Eye (tissue), 1 donor: Measurements from ENCODE around the gene EBLN1.
"Not testable (repeated sequence)": the region's sequence is repeated elsewhere in the genome, so short reads cannot be mapped to it uniquely, and the experiment has no call there.

Source experiments
- DNase-seq: peaks from one replicate; pipeline ENCODE4 v3.0.0-alpha.2; 2015

Gene EBLN1

GRCh38 chr10:22228167-22228938, 10.5 kb upstream of the EBLN1 start:
- DNase-seq: no peak

- no peak for DNase-seq
These were observed 8.8 kb upstream of the EBLN1 start for GRCh38 chr10:22226599-22226998.

DNA sequence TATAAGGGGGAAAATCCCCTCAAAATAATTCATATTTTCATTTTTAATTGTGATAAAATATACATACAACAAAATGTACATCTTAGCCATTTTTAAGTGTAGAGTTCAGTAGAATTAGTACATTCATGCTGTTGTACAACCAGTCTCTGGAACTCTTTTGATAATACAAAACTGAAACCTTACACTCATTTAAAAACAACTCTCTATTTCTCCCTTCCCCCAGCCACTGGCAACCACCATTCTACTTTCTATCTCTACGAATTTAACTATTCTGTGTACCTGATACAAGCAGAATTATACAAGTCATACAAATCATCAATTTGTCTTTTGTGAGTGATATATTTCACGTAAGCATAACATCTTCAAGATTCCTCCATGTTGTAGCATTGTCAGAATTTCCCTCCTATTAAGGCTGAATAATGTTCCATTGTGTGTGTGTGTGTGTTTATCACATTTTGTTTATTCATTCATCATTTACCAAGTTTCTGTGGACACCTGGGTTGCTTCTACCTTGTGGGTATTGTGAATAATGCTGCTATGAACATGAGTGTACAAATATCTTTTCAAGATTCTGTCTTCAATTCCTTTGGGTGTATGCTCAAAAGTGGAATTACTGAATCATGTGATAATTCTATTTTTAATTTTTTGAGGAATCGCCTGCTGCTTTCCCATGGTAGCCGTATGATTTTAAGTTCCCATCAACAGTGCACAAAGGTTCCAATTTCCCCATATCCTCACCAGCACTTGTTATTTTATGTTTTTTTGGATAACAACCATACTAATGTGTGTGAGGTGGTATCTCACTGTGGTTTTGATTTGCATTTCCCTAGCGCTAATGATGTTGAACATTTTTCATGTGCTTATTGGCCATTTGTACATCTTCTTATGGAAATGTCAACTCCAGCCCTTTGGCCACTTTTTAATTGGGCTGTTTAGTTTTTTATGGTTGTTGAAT, 4.7 kb upstream of the EBLN1 start:
- no peak for DNase-seq

GRCh38 chr10:22219308-22219707, 1.5 kb upstream of the EBLN1 start:
- DNase-seq: no peak

- DNase-seq: peak; percentile 14
These were observed 633 bp upstream of the EBLN1 start for GRCh38 chr10:22218448-22218847.

DNA sequence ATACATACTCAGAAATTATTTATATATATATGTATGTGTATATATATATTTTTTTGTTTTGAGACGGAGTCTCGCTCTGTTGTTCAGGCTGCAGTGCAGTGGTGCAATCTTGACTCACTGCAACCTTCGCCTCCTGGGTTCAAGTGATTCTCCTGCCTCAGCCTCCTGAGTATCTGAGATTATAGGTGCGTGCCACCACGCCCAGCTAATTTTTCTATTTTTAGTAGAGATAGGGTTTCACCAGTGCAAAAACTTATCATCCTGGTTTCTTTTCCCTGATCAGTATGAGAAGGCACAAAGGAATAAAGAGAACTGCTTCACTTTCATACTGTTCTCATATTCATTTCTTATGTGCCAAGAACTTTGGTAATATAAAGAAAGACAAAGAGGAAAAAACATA, 731 bp downstream of the EBLN1 start:
- DNase-seq: not testable (repeated sequence)

DNA sequence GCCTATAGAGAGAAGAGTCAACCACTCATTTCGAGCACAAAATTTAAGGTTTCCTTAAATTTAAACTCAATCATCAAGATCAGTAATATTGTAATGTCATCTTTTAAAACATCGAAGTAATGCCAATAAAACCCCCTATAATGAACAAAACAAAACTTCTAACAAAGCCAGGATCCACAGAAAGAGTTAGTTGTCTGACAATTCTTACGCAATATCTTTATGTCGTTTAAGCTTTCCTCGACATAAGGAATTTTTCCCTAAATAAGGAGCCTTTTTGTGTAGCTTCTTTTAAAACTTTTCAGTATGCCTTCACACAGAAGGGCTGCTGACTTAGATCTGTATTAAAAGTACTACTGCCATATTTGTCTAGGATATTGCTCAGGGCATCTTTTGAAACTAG, 7.5 kb downstream of the EBLN1 start:
- no peak for DNase-seq

GRCh38 chr10:22193945-22194344, 23.9 kb downstream of the EBLN1 start:
- DNase-seq: no peak

DNA sequence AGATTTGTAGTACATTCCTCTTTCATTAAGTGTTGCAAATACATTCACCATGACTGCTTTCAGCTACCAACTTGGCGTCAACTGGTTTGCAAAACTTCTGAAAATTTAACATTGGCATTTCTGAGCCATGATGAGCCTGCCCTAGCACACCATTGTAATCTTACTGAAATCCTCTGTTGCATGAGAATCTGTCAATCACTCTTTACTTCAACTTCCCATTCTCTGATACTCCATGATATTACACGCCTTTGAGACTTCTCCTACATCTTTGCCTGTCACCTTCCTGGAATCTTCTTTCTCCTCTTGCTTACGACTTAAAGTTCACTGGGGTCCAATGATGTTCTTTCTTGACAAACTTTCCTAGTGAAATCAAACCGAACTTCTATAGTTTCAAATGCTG, 32.2 kb downstream of the EBLN1 start:
- no peak for DNase-seq

DNA sequence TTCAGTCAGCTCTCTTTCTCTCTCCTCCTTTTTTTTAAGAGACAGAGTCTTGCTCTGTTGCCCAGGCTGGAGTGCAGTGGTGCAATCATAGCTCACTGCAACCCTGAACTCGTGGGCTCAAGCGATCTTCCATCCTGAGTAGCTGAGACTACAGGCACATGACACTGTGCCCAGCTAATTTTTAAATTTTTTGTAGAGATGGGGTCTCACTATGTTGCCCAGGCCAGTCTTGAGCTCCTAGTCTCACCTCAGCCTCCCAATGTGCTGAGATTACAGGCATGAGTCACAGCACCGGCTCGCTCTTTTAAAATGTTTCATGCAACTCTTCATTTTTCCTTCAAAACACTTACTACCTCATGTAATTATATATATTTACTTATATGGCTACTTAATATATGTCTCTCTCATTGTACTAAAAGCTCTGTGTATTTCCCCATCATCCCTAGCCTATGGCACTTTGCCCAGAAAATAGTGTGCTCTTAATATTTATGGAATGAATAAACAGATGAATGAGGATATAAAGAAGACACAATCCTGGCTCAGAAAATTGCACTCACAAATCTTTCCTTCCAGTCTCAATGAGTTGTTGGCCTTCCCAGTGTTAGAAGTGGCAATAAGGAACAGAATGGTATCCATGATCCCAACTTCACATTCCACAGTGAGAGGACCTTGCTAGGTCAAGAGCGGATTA, 33.9 kb downstream of the EBLN1 start:
- peak; percentile 33 for DNase-seq

- DNase-seq: no peak
These were observed 37.1 kb downstream of the EBLN1 start for GRCh38 chr10:22180724-22181123.

GRCh38 chr10:22174442-22174841, 43.4 kb downstream of the EBLN1 start:
- no peak for DNase-seq

DNA sequence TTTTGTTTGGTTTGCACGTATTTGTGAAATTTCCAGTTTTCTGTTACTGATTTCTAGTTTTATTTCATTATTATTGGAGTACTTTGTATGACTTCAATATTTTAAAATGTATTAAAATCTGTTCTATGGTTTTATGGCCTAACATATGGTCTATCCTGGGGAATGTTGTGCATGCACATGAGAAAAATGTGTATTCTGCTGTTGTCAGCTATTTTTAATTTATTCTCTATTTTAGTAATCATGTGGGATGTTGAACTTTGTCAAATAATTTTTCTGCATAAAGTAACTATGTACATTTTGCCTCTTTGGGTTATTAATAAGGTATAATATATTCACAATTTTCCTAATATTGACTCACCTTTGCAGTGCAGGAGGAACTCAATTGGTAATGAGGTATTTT, 46.7 kb downstream of the EBLN1 start:
- DNase-seq: no peak

DNA sequence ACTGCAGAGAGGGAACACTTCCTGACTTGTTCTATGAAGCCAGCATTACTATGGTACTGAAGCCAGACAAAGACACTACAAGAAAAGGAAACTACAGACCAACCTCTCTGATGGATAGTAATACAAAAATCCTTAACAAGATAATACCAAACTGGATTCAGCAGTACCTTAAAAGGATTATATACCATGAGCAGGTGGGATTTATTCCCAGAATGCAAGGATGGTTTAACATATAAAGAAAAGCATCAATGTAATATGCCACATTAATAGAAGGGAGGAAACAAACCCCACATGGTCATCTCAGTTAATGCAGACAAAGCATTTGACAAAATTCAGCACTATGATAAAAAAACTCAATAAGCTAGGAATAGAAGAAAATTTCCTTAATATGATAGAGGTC, 47.2 kb downstream of the EBLN1 start:
- DNase-seq: no peak

GRCh38 chr10:22159979-22160378, 57.8 kb downstream of the EBLN1 start:
- no peak for DNase-seq

- DNase-seq: no peak
These were observed 58.6 kb downstream of the EBLN1 start for GRCh38 chr10:22159180-22159579.
